ENCODE measurements around the gene DNAJC1.

- TF ChIP-seq CTCF (conservative IDR thresholded peaks at IDR 0.05; ENCODE audit: low read depth, low read length) (no peak), SMC3 (IDR thresholded peaks at IDR 0.05; ENCODE audit: low read depth, low read length) (no peak), CEBPB (IDR thresholded peaks at IDR 0.05; ENCODE audit: low read depth, low read length) (no peak), POLR2A (IDR thresholded peaks at IDR 0.05; ENCODE audit: low read depth, low read length) (no peak), CHD1 (IDR thresholded peaks at IDR 0.05; ENCODE audit: low read depth, low read length) (no peak), BHLHE40 (IDR thresholded peaks at IDR 0.05; ENCODE audit: low read depth, low read length) (no peak), RFX5 (IDR thresholded peaks at IDR 0.05; ENCODE audit: low read depth, low read length) (no peak), RAD21 (IDR thresholded peaks at IDR 0.05; ENCODE audit: low read length) (no peak), FOS (IDR thresholded peaks at IDR 0.05; ENCODE audit: low read depth, low read length) (no peak), ELK1 (IDR thresholded peaks at IDR 0.05; ENCODE audit: borderline replicate concordance, low read depth, low read length) (no peak), MAFK (IDR thresholded peaks at IDR 0.05; ENCODE audit: low read depth, low read length) (no peak), MAZ (IDR thresholded peaks at IDR 0.05; ENCODE audit: borderline replicate concordance, low read depth, low read length) (no peak)
These were observed 13.9 kb upstream of the DNAJC1 start for GRCh38 chr10:22017283-22018020.

All from IMR-90 (cell line).